GM12873 (cell line): ENCODE data around the gene ATF3.

Experiments used
- CTCF ChIP-seq: IDR thresholded peaks from 2 replicates; pipeline ENCODE4 v1.5.1; 2012; ENCODE audit warnings: low read depth, mild to moderate bottlenecking, moderate library complexity, low read length, control low read depth; ENCODE audit not compliant: insufficient read depth; ENCODE audit errors: missing control alignments

Gene ATF3

DNA sequence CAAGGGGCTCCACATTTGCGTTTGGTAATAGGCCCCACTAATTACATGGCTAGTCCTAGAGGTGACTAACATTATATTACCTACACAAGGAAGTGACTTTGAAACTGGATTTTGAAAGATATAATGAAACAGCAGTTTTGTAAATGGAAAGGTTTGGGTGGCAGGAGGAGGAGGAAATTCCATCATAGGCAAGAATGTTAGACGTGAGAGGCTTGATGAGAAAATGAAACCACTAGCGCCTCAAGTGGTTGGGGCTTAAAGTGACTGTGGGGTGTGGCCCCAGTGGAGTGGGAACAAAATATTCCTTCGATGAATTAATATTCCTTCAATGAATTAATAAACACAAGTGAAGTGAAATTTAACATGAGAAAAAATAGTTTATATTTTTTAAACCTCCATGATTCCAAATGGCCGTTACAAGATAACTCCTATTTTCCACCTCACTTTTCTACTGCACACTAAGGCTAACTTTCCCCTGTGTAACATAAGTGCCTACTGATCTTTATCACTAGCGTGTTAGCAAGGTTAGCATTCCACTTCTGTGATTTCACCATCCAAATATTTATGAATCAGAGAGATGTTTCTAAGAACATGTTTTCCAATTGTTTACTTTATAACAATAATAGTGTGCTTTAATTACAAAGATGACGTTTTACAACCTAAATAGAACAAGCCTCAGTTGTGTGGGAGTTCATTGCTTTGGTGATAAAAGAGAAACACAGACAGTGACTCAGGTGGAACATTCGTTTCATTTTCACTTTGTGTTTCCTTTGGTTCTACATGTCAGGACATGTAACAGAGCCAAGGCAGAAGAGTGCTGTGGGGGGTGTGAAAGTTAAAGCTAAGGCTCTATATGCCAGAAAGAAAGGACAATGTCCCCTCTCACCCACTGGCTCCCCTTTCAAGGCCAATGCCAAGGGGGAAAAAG lies 12.5 kb upstream of the ATF3 start:
- TF ChIP-seq CTCF: peak; percentile 63

DNA sequence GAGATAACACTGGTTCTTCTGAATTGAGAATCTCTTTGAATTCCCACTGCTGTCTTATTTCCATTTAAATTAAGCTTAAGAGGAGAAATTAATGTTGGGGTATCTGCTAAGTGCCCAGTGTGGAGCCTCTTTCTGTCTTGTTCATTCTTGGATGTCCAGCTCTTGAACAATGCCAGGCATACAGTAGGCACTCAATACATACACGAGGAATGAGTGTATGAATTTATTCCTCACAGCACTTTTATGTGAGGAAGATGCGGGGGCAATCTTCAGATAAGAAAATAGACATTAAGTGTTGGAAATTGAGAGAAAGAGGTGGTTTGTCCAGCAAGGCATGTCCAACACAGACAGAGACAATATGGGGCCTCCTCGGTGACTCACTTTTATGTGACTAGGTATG lies 11.8 kb upstream of the ATF3 start:
- TF ChIP-seq CTCF: no peak

DNA sequence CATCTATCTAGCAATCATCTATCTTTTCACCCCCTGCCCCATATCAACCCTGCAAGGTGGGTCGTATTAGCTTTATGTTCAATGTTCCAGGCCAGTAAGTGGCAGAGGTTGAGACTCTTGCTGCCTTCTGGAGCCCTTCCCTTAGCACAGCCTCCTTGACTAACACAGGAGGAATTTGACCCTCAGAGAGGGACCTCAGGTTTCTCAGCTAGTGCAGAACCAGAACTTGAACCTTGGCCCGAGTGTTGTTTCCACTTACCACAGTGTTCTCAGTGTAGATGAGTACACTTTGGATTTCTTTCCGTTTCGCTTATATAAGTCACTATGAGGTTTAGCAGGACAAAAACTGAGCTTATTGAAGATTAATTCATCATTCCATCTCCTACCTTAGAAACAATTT lies 11.1 kb upstream of the ATF3 start:
- TF ChIP-seq CTCF: no peak

GRCh38 chr1:212600071-212600915 lies 8.3 kb upstream of the ATF3 start:
- TF ChIP-seq CTCF: no peak

DNA sequence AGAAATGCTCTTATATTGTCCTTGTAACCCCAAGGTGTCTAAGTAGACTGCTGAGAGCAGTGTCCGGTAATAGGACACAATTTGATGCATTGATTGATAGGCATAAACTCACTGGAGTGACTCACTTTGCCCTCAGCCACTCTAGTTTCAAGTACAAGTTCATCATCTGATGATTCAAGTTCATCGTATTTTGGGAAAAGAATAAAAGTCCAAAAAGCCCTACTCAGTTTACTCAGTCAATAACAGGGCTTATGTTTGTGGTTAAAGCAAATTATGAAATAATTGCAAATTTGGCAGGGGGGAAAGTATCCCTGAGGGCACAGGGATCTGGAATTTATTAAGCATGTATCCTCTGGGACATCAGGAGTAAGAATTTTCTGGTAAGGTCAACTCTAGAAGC lies 7.6 kb upstream of the ATF3 start:
- TF ChIP-seq CTCF: no peak

- no peak for TF ChIP-seq CTCF
Observed at GRCh38 chr1:212601524-212601923, 7.0 kb upstream of the ATF3 start.

DNA sequence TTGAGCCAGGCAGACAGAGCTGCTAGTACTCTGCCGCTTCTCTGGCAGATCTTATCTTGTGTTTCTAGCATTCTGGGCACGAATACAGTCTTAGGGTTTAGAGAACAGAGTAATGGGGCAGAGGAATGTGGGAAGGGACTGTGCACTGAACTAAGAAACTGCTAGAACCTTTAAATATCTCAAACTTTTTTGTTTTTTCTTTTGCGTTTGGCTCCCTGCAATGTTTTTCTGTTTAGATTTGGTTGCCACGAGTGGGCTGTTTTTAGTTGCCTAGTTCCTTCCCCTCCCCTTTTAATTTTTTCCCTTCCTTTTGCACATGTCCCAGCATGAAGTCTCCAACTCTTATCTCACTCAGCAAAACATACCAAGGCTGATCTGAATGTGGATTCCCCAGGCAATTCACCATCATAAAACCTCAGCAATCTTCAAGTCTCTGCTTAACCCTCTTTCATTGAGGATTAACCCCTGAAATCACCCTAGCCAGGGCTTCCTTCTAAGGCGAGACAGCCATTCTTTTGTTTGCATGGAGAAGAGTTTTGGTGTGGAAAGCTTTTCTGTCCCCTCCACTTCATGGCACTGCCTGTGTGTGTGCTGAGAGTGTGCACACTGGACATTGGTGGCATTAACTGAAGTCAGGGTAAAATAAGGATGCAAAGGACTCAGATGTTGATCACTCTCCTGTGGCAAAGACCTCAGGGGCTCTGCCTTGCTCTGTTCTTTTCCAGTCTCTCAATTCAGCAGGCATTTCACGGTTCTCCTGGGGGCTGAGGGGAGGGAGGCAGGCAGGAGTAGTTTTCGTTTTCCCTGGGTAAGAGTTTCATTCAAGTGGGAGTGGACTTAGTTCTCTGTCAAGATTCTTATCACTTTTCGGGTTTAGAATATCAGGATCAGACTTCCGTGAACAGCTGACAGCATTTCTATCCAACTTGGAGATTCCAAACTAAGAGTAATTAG lies 2.8 kb upstream of the ATF3 start:
- TF ChIP-seq CTCF: no peak
